NT2/D1 (cell line): Measurements from ENCODE around the gene CDK14.
"Not testable (repeated sequence)": the region's sequence is repeated elsewhere in the genome, so short reads cannot be mapped to it uniquely, and the experiment has no call there.

ENCODE experiments used
- DNase-seq: peaks from one replicate; pipeline ENCODE4 v3.0.0-alpha.2; 2011; ENCODE audit warnings: low read depth, low spot score
- H3K27me3 ChIP-seq: 2 replicates; pipeline ENCODE4 v1.6.0; 2011; ENCODE audit warnings: mild to moderate bottlenecking; ENCODE audit not compliant: insufficient read length, insufficient read depth
- H3K36me3 ChIP-seq: 2 replicates; pipeline ENCODE4 v1.6.1; 2011; ENCODE audit warnings: mild to moderate bottlenecking, low read length, mixed read lengths; ENCODE audit not compliant: insufficient read depth, insufficient read length
- H3K4me1 ChIP-seq: 2 replicates; pipeline ENCODE4 v1.5.1; 2011; ENCODE audit not compliant: insufficient read depth, insufficient read length
- H3K4me3 ChIP-seq: 2 replicates; pipeline ENCODE4 v1.5.1; 2011; ENCODE audit warnings: low read depth; ENCODE audit not compliant: insufficient read length
- H3K9ac ChIP-seq: 2 replicates; pipeline ENCODE4 v1.6.0; 2011; ENCODE audit warnings: low read depth; ENCODE audit not compliant: insufficient read length
- H3K9me3 ChIP-seq: 2 replicates; pipeline ENCODE4 v1.5.1; 2011; ENCODE audit warnings: mild to moderate bottlenecking, low read length; ENCODE audit not compliant: insufficient read depth
- SUZ12 ChIP-seq: IDR thresholded peaks from 2 replicates; pipeline ENCODE4 v1.6.1; 2011; ENCODE audit not compliant: insufficient read length, insufficient read depth; ENCODE audit errors: extremely low read depth
- YY1 ChIP-seq: IDR thresholded peaks from 2 replicates; pipeline ENCODE4 v1.6.1; 2011; ENCODE audit not compliant: insufficient read length, insufficient read depth
- ZNF274 ChIP-seq: IDR thresholded peaks from 2 replicates; pipeline ENCODE4 v1.6.1; 2011; ENCODE audit warnings: mild to moderate bottlenecking, low read depth, low read length

The CDK14 gene

GRCh38 chr7:90743626-90744025 lies 147.5 kb downstream of the CDK14 start:
- TF ChIP-seq SUZ12 (no peak), ZNF274 (no peak), YY1 (no peak)
- Histone ChIP-seq H3K36me3 (no peaks in the 10 kb centered on the region), H3K4me3 (no peak overlapping the region), H3K27me3 (no peaks in the 10 kb centered on the region), H3K9me3 (no peaks in the 10 kb centered on the region), H3K4me1 (no peaks in the 10 kb centered on the region), H3K9ac (no peak overlapping the region)
- DNase-seq: no peak

- H3K4me1 ChIP-seq: no peaks in the 10 kb centered on the region
Measured at GRCh38 chr7:90747516-90747915, 151.4 kb downstream of the CDK14 start.

GRCh38 chr7:90749262-90749661 lies 153.1 kb downstream of the CDK14 start:
- Histone ChIP-seq H3K9ac (no peak overlapping the region), H3K4me1 (no peaks in the 10 kb centered on the region), H3K36me3 (peaks cover 2% of the 10 kb centered on the region), H3K9me3 (no peaks in the 10 kb centered on the region), H3K4me3 (no peak overlapping the region), H3K27me3 (no peaks in the 10 kb centered on the region)
- DNase-seq: no peak
- TF ChIP-seq ZNF274: no peak
- TF ChIP-seq YY1: no peak
- no peak for TF ChIP-seq SUZ12

More at GRCh38 chr7:90747516-90747915, 151.4 kb downstream of the CDK14 start:
- Histone ChIP-seq H3K36me3 (peaks cover 2% of the 10 kb centered on the region), H3K27me3 (no peaks in the 10 kb centered on the region), H3K4me3 (no peak overlapping the region), H3K9me3 (no peaks in the 10 kb centered on the region), H3K9ac (no peak overlapping the region)
- TF ChIP-seq YY1: no peak
- no peak for TF ChIP-seq ZNF274
- TF ChIP-seq SUZ12: no peak
- no peak for DNase-seq

- Histone ChIP-seq H3K4me1 (no peaks in the 10 kb centered on the region), H3K9me3 (no peaks in the 10 kb centered on the region), H3K9ac (no peak overlapping the region), H3K27me3 (no peaks in the 10 kb centered on the region), H3K4me3 (no peak overlapping the region), H3K36me3 (peaks cover 2% of the 10 kb centered on the region)
- TF ChIP-seq ZNF274 (no peak), SUZ12 (no peak), YY1 (no peak)
- peak; percentile 6 for DNase-seq
Measured at GRCh38 chr7:90749774-90750173, 153.7 kb downstream of the CDK14 start.

GRCh38 chr7:90751595-90751994 lies 155.5 kb downstream of the CDK14 start:
- no peaks in the 10 kb centered on the region for H3K27me3 ChIP-seq
- no peaks in the 10 kb centered on the region for H3K9me3 ChIP-seq
- TF ChIP-seq YY1: no peak
- peaks cover 2% of the 10 kb centered on the region for H3K36me3 ChIP-seq
- H3K9ac ChIP-seq: no peak overlapping the region
- no peak for DNase-seq
- no peaks in the 10 kb centered on the region for H3K4me1 ChIP-seq
- H3K4me3 ChIP-seq: no peak overlapping the region

- Histone ChIP-seq H3K9me3 (no peaks in the 10 kb centered on the region), H3K9ac (no peak overlapping the region), H3K27me3 (no peaks in the 10 kb centered on the region), H3K36me3 (peaks cover 2% of the 10 kb centered on the region), H3K4me1 (no peaks in the 10 kb centered on the region), H3K4me3 (no peak overlapping the region)
- DNase-seq: no peak
- TF ChIP-seq YY1: no peak
Measured at GRCh38 chr7:90752051-90752450, 155.9 kb downstream of the CDK14 start.

- Histone ChIP-seq H3K9ac (no peak overlapping the region), H3K9me3 (no peaks in the 10 kb centered on the region), H3K4me1 (no peaks in the 10 kb centered on the region), H3K27me3 (no peaks in the 10 kb centered on the region), H3K36me3 (no peaks in the 10 kb centered on the region), H3K4me3 (no peak overlapping the region)
- DNase-seq: no peak
- TF ChIP-seq YY1 (no peak), SUZ12 (no peak), ZNF274 (no peak)
Measured at GRCh38 chr7:90755041-90755440, 158.9 kb downstream of the CDK14 start.

GRCh38 chr7:90756366-90756765 lies 160.2 kb downstream of the CDK14 start:
- DNase-seq: no peak
- H3K9me3 ChIP-seq: no peaks in the 10 kb centered on the region
- H3K36me3 ChIP-seq: no peaks in the 10 kb centered on the region
- no peaks in the 10 kb centered on the region for H3K27me3 ChIP-seq
- TF ChIP-seq YY1 (no peak), ZNF274 (no peak), SUZ12 (no peak)
- H3K9ac ChIP-seq: no peak overlapping the region
- no peaks in the 10 kb centered on the region for H3K4me1 ChIP-seq
- H3K4me3 ChIP-seq: no peak overlapping the region

- not testable (repeated sequence) for H3K9ac ChIP-seq, H3K4me1 ChIP-seq, DNase-seq, H3K4me3 ChIP-seq, H3K36me3 ChIP-seq, H3K9me3 ChIP-seq, H3K27me3 ChIP-seq
Measured at GRCh38 chr7:90757565-90757950, 161.4 kb downstream of the CDK14 start.
